ENCODE data around the gene SPTAN1.

Gene SPTAN1

DNA sequence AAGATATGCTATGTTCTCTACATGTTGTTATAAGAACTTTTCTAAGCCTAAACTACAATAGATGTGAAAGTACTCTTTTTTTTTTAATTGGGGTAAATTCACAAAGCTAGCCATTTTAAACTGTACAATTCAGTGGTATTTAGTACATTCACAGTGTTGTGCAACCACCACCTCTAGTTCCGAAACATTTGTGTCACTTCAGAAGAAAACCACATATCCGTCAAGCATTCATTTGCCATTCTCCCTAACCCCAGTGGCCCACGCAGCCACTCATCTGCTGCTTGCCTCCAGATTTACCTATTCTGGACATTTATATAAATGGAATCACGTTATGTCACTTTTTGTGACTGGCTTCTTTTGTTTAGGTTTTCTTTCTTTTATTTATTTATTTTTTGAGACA lies 43.1 kb downstream of the SPTAN1 start:
- no peak overlapping the region for H3K4me3 ChIP-seq (replicated peaks; ENCODE audit: low read depth, low read length)
- no peaks in the 10 kb centered on the region for H3K27me3 ChIP-seq (replicated peaks; ENCODE audit: control insufficient read depth, insufficient read depth, low read length)
- TF ChIP-seq, protein P1, sequence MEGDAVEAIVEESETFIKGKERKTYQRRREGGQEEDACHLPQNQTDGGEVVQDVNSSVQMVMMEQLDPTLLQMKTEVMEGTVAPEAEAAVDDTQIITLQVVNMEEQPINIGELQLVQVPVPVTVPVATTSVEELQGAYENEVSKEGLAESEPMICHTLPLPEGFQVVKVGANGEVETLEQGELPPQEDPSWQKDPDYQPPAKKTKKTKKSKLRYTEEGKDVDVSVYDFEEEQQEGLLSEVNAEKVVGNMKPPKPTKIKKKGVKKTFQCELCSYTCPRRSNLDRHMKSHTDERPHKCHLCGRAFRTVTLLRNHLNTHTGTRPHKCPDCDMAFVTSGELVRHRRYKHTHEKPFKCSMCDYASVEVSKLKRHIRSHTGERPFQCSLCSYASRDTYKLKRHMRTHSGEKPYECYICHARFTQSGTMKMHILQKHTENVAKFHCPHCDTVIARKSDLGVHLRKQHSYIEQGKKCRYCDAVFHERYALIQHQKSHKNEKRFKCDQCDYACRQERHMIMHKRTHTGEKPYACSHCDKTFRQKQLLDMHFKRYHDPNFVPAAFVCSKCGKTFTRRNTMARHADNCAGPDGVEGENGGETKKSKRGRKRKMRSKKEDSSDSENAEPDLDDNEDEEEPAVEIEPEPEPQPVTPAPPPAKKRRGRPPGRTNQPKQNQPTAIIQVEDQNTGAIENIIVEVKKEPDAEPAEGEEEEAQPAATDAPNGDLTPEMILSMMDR (IDR thresholded peaks at IDR 0.05; ENCODE audit: insufficient read depth, low read length, poor library complexity, severe bottlenecking): no peak
- no peak for DNase-seq (ENCODE audit: extremely low read depth, insufficient read length)
- peaks cover 17% of the 10 kb centered on the region for H3K36me3 ChIP-seq (ENCODE audit: control insufficient read depth, insufficient read depth, low read length)

GRCh38 chr9:128600099-128600498 lies 47.7 kb downstream of the SPTAN1 start:
- no peak for DNase-seq (ENCODE audit: extremely low read depth, insufficient read length)
- H3K4me3 ChIP-seq (replicated peaks; ENCODE audit: low read depth, low read length): no peak overlapping the region

GRCh38 chr9:128603697-128604096 lies 51.3 kb downstream of the SPTAN1 start:
- peaks cover 25% of the 10 kb centered on the region for H3K36me3 ChIP-seq (ENCODE audit: control insufficient read depth, insufficient read depth, low read length)
- TF ChIP-seq, protein P1 (IDR thresholded peaks at IDR 0.05; ENCODE audit: insufficient read depth, low read length, poor library complexity, severe bottlenecking): no peak
- no peak overlapping the region for H3K4me3 ChIP-seq (replicated peaks; ENCODE audit: low read depth, low read length)
- no peak for DNase-seq (ENCODE audit: extremely low read depth, insufficient read length)
- no peaks in the 10 kb centered on the region for H3K27me3 ChIP-seq (replicated peaks; ENCODE audit: control insufficient read depth, insufficient read depth, low read length)

More at GRCh38 chr9:128600099-128600498, 47.7 kb downstream of the SPTAN1 start:
- no peaks in the 10 kb centered on the region for H3K27me3 ChIP-seq (replicated peaks; ENCODE audit: control insufficient read depth, insufficient read depth, low read length)
- TF ChIP-seq, protein P1 (IDR thresholded peaks at IDR 0.05; ENCODE audit: insufficient read depth, low read length, poor library complexity, severe bottlenecking): no peak
- H3K36me3 ChIP-seq (ENCODE audit: control insufficient read depth, insufficient read depth, low read length): peaks cover 19% of the 10 kb centered on the region

DNA sequence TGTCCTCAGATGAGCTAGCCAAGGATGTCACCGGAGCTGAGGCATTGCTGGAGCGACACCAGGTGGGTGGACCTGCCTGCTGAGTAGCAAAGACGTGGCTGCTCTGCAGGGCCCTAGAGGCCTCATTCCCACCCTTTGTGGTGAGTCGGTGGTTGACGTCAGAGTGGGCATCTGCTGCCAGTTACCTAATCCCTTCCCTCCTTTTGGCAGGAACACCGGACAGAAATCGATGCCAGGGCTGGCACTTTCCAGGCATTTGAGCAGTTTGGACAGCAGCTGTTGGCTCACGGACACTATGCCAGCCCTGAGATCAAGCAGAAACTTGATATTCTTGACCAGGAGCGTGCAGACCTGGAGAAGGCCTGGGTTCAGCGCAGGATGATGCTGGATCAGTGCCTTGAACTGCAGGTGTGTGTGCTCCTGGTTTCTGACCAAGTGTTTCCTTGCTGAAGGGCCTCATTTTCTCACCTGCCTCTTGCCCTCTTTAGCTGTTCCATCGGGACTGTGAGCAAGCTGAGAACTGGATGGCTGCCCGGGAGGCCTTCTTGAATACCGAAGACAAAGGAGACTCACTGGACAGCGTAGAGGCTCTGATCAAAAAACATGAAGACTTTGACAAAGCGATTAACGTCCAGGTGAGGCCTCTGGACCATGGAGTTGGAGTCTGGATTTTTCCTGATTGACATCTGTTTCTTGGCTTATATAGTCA lies 55.4 kb downstream of the SPTAN1 start:
- no peak for DNase-seq (ENCODE audit: extremely low read depth, insufficient read length)
- peaks cover 38% of the 10 kb centered on the region for H3K36me3 ChIP-seq (ENCODE audit: control insufficient read depth, insufficient read depth, low read length)
- no peaks in the 10 kb centered on the region for H3K27me3 ChIP-seq (replicated peaks; ENCODE audit: control insufficient read depth, insufficient read depth, low read length)
- TF ChIP-seq, protein P1 (IDR thresholded peaks at IDR 0.05; ENCODE audit: insufficient read depth, low read length, poor library complexity, severe bottlenecking): no peak
- no peak overlapping the region for H3K4me3 ChIP-seq (replicated peaks; ENCODE audit: low read depth, low read length)

DNA sequence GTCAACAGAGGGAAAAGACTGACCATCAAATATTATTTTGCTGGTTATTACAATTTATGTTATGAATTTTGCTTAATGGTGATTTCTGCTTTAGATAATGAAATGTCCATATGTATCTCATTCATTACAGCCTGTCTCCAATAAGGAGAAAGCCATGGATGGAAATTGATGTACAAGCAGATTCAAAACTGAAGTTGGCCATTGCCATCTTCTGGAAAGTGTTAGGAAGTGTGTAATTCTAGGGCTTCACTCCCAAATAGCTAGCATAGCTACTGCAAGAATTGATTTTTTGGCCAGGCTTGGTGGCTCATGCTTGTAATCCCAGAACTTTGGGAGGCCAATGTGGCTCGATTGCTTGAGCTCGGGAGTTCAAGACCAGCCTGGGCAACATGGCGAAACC lies 58.5 kb downstream of the SPTAN1 start:
- no peak overlapping the region for H3K4me3 ChIP-seq (replicated peaks; ENCODE audit: low read depth, low read length)
- no peaks in the 10 kb centered on the region for H3K27me3 ChIP-seq (replicated peaks; ENCODE audit: control insufficient read depth, insufficient read depth, low read length)
- DNase-seq (ENCODE audit: extremely low read depth, insufficient read length): no peak
- H3K36me3 ChIP-seq (ENCODE audit: control insufficient read depth, insufficient read depth, low read length): peaks cover 31% of the 10 kb centered on the region
- TF ChIP-seq, protein P1 (IDR thresholded peaks at IDR 0.05; ENCODE audit: insufficient read depth, low read length, poor library complexity, severe bottlenecking): no peak

Measured in GM06990 (cell line).